SK-N-SH treated with all-trans-retinoic acid at 6 μM for 48 hours (cell line): Measurements from ENCODE around the gene CSRP1.

Experiments used
- ATAC-seq: fragments of 200-7000 bp; cut with Tn5 transposase; 3 replicates; pipeline ENCODE4 v1.9.1; 2020; ENCODE audit warnings: mild to moderate bottlenecking, moderate library complexity
- ARNTL ChIP-seq: fragments of 450-650 bp; formaldehyde crosslinking; IDR thresholded peaks from 2 replicates; pipeline ENCODE4 v1.5.0; 2020; ENCODE audit warnings: low read depth, mild to moderate bottlenecking, moderate library complexity, borderline replicate concordance
- BACH2 ChIP-seq: fragments of 250-450 bp; sonication (Bioruptor Pico); IDR thresholded peaks from 2 replicates; pipeline ENCODE4 v1.9.0; 2021; ENCODE audit warnings: mild to moderate bottlenecking, borderline replicate concordance
- CSDC2 ChIP-seq: fragments of 250-450 bp; sonication (Bioruptor Pico); IDR thresholded peaks from 2 replicates; pipeline ENCODE4 v1.5.0; 2020; ENCODE audit warnings: mild to moderate bottlenecking, moderate library complexity
- ESRRG ChIP-seq: fragments of 250-450 bp; sonication (Bioruptor Pico); IDR thresholded peaks from 2 replicates; pipeline ENCODE4 v1.6.1; 2021; ENCODE audit warnings: mild to moderate bottlenecking
- GLIS3 ChIP-seq: fragments of 250-450 bp; sonication (Bioruptor Pico); IDR thresholded peaks from 2 replicates; pipeline ENCODE4 v1.5.0; 2020; ENCODE audit warnings: mild to moderate bottlenecking, moderate library complexity
- ISL1 ChIP-seq: fragments of 250-450 bp; sonication (Bioruptor Pico); IDR thresholded peaks from 2 replicates; pipeline ENCODE4 v2.1.2; 2022; ENCODE audit warnings: mild to moderate bottlenecking, moderate library complexity
- OSR1 ChIP-seq: fragments of 250-450 bp; sonication (Bioruptor Pico); IDR thresholded peaks from 2 replicates; pipeline ENCODE4 v1.8.0; 2022; ENCODE audit warnings: moderate library complexity, mild to moderate bottlenecking, inconsistent platforms
- PPARA ChIP-seq: fragments of 250-450 bp; sonication (Bioruptor Pico); IDR thresholded peaks from 2 replicates; pipeline ENCODE4 v1.5.0; 2020; ENCODE audit warnings: mild to moderate bottlenecking, borderline replicate concordance
- RARB ChIP-seq: fragments of 250-450 bp; sonication (Bioruptor Pico); IDR thresholded peaks from 2 replicates; pipeline ENCODE4 v1.8.0; 2021; ENCODE audit warnings: mild to moderate bottlenecking, moderate library complexity
- SNAI2 ChIP-seq: fragments of 250-450 bp; sonication (Bioruptor Pico); IDR thresholded peaks from 2 replicates; pipeline ENCODE4 v1.5.0; 2020; ENCODE audit warnings: mild to moderate bottlenecking, moderate library complexity
- TCF4 ChIP-seq: fragments of 250-450 bp; sonication (Bioruptor Pico); IDR thresholded peaks from 2 replicates; pipeline ENCODE4 v1.8.0; 2021; ENCODE audit warnings: mild to moderate bottlenecking, moderate library complexity, borderline replicate concordance
- TOX ChIP-seq: fragments of 250-450 bp; sonication (Bioruptor Pico); IDR thresholded peaks from 2 replicates; pipeline ENCODE4 v1.8.0; 2021; ENCODE audit warnings: mild to moderate bottlenecking, moderate library complexity, borderline replicate concordance
- ZC3H10 ChIP-seq: fragments of 250-450 bp; sonication (Bioruptor Pico); IDR thresholded peaks from 2 replicates; pipeline ENCODE4 v1.5.1; 2021; ENCODE audit warnings: mild to moderate bottlenecking, moderate library complexity
- ZFP3 ChIP-seq: fragments of 250-450 bp; sonication (Bioruptor Pico); IDR thresholded peaks from 2 replicates; pipeline ENCODE4 v1.5.0; 2020; ENCODE audit warnings: mild to moderate bottlenecking, moderate library complexity
- ZFP30 ChIP-seq: fragments of 450-650 bp; formaldehyde crosslinking; IDR thresholded peaks from 2 replicates; pipeline ENCODE4 v1.5.0; 2022; ENCODE audit warnings: mild to moderate bottlenecking, moderate library complexity
- ZNF565 ChIP-seq: fragments of 450-650 bp; formaldehyde crosslinking; conservative IDR thresholded peaks from 2 replicates; pipeline ENCODE4 v1.5.0; 2020; ENCODE audit warnings: low read depth, mild to moderate bottlenecking, moderate library complexity
- ZNF70 ChIP-seq: fragments of 450-650 bp; formaldehyde crosslinking; IDR thresholded peaks from 2 replicates; pipeline ENCODE4 v1.5.0; 2020; ENCODE audit warnings: mild to moderate bottlenecking, moderate library complexity
- ZNF8 ChIP-seq: fragments of 450-650 bp; formaldehyde crosslinking; IDR thresholded peaks from 2 replicates; pipeline ENCODE4 v1.5.0; 2020; ENCODE audit warnings: mild to moderate bottlenecking, moderate library complexity
- TF ChIP-seq, protein P1 (sequence below): fragments of 250-450 bp; sonication (Bioruptor Pico); IDR thresholded peaks from 2 replicates; pipeline ENCODE4 v1.8.0; 2021; ENCODE audit warnings: low read depth, mild to moderate bottlenecking, moderate library complexity, borderline replicate concordance
- TF ChIP-seq, protein P2 (sequence below): fragments of 250-450 bp; sonication (Bioruptor Pico); IDR thresholded peaks from 2 replicates; pipeline ENCODE4 v1.5.0; 2020; ENCODE audit warnings: mild to moderate bottlenecking, moderate library complexity
- TF ChIP-seq, protein P3 (sequence below): fragments of 250-450 bp; sonication (Bioruptor Pico); IDR thresholded peaks from 2 replicates; pipeline ENCODE4 v1.5.1; 2020; ENCODE audit warnings: low read depth, mild to moderate bottlenecking, moderate library complexity
- TF ChIP-seq, protein P4 (sequence below): fragments of 250-450 bp; sonication (Bioruptor Pico); IDR thresholded peaks from 2 replicates; pipeline ENCODE4 v1.5.1; 2021; ENCODE audit warnings: mild to moderate bottlenecking, moderate library complexity
- TF ChIP-seq, protein P5 (sequence below): fragments of 250-450 bp; sonication (Bioruptor Pico); IDR thresholded peaks from 2 replicates; pipeline ENCODE4 v1.8.0; 2020; ENCODE audit warnings: mild to moderate bottlenecking, moderate library complexity, borderline replicate concordance

Gene CSRP1

DNA sequence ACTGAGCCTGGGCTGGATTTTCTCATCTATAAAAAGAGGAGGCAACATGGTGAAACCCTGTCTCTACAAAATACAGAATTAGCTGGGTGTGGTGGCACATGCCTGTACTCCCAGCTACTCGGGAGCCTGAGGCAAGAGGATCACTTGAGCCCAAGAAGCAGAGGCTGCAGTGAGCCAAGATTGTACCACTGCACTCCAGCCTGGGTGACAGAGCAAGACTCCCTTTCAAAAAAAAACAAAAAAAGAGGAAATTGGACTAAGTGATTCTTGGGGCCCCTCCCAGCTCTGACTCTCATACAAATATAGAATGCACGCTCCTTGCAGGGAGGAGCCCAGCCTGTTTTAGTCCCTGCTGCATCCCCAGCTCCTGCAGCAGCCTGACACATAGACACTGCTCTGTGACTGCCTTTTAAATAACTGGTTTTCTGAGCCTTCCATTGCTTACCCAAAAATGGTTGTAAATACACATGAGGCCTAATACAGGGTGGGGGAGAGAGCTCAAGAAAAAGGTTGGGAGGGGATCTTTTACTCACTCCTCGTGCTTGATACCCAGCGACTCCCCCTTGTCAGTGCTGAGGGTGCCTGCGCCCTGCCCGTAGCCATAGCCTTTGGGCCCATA is 17.2 kb downstream of the CSRP1 start:
- peak; percentile 7; the same call in 2 of the 3 replicates for ATAC-seq
- TF ChIP-seq BACH2: no peak
- no peak for TF ChIP-seq ESRRG (CRISPR knock-in tag)
- no peak for TF ChIP-seq OSR1 (CRISPR knock-in tag)
- TF ChIP-seq, protein P1, sequence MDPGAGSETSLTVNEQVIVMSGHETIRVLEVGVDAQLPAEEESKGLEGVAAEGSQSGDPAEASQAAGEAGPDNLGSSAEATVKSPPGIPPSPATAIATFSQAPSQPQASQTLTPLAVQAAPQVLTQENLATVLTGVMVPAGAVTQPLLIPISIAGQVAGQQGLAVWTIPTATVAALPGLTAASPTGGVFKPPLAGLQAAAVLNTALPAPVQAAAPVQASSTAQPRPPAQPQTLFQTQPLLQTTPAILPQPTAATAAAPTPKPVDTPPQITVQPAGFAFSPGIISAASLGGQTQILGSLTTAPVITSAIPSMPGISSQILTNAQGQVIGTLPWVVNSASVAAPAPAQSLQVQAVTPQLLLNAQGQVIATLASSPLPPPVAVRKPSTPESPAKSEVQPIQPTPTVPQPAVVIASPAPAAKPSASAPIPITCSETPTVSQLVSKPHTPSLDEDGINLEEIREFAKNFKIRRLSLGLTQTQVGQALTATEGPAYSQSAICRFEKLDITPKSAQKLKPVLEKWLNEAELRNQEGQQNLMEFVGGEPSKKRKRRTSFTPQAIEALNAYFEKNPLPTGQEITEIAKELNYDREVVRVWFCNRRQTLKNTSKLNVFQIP (CRISPR knock-in tag): no peak
- TF ChIP-seq ISL1 (CRISPR knock-in tag): no peak
- TF ChIP-seq, protein P2, sequence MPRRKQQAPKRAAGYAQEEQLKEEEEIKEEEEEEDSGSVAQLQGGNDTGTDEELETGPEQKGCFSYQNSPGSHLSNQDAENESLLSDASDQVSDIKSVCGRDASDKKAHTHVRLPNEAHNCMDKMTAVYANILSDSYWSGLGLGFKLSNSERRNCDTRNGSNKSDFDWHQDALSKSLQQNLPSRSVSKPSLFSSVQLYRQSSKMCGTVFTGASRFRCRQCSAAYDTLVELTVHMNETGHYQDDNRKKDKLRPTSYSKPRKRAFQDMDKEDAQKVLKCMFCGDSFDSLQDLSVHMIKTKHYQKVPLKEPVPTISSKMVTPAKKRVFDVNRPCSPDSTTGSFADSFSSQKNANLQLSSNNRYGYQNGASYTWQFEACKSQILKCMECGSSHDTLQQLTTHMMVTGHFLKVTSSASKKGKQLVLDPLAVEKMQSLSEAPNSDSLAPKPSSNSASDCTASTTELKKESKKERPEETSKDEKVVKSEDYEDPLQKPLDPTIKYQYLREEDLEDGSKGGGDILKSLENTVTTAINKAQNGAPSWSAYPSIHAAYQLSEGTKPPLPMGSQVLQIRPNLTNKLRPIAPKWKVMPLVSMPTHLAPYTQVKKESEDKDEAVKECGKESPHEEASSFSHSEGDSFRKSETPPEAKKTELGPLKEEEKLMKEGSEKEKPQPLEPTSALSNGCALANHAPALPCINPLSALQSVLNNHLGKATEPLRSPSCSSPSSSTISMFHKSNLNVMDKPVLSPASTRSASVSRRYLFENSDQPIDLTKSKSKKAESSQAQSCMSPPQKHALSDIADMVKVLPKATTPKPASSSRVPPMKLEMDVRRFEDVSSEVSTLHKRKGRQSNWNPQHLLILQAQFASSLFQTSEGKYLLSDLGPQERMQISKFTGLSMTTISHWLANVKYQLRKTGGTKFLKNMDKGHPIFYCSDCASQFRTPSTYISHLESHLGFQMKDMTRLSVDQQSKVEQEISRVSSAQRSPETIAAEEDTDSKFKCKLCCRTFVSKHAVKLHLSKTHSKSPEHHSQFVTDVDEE (CRISPR knock-in tag): no peak
- TF ChIP-seq RARB (CRISPR knock-in tag): no peak
- no peak for TF ChIP-seq ZC3H10 (CRISPR knock-in tag)
- TF ChIP-seq SNAI2 (CRISPR knock-in tag): no peak
- no peak for TF ChIP-seq ZNF8 (CRISPR knock-in tag)
- no peak for TF ChIP-seq ZNF70
- TF ChIP-seq, protein P3, sequence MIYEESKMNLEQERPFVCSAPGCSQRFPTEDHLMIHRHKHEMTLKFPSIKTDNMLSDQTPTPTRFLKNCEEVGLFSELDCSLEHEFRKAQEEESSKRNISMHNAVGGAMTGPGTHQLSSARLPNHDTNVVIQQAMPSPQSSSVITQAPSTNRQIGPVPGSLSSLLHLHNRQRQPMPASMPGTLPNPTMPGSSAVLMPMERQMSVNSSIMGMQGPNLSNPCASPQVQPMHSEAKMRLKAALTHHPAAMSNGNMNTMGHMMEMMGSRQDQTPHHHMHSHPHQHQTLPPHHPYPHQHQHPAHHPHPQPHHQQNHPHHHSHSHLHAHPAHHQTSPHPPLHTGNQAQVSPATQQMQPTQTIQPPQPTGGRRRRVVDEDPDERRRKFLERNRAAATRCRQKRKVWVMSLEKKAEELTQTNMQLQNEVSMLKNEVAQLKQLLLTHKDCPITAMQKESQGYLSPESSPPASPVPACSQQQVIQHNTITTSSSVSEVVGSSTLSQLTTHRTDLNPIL (CRISPR knock-in tag): no peak
- no peak for TF ChIP-seq TOX
- no peak for TF ChIP-seq PPARA (CRISPR knock-in tag)
- TF ChIP-seq CSDC2 (CRISPR knock-in tag): no peak
- no peak for TF ChIP-seq ZNF565

DNA sequence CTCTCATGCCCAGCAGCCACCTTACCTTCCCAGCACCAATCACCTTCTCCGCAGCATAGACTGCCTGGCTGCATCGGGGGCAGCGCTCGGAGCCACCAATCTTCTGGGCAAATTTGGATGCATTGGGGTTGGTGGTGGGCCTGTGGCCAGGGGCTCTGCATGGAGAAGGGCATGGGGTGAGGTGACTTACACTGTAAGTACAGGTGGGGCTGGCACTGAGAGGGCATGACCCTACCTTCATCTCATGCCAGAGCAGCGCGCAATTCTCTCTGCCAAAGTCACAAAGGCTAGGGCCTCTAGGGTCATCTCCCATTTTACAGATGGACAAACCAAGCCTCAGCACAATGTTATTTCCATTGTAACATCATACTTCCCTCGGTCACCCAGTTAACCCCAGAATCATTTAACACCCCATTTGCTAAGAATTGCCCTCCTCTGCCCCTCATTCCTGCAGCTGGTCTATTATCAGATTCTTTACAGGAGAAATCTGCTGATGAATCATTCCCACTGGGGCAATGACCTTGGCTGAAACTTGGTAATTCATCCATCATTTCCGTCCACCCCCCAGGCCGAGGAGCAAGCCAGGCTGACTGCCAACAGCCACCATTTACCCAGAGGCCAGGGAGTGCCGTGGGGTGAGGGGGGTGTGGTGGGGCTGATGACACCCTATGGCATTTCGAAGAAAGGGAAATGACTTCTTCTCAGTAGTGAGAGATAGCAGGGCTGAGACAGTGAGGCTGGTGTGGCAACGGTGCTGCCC is 17.9 kb downstream of the CSRP1 start:
- ATAC-seq: peak; percentile 76
- TF ChIP-seq OSR1 (CRISPR knock-in tag) (no peak), BACH2 (no peak), CSDC2 (CRISPR knock-in tag) (no peak), SNAI2 (CRISPR knock-in tag) (no peak), ARNTL (CRISPR knock-in tag) (no peak), TOX (peak; percentile 78), ISL1 (CRISPR knock-in tag) (no peak), ZNF565 (no peak), TCF4 (CRISPR knock-in tag) (no peak), ZFP3 (CRISPR knock-in tag) (no peak), ZC3H10 (CRISPR knock-in tag) (peak; percentile 74; the same call in 1 of the 2 replicates), ESRRG (CRISPR knock-in tag) (no peak), ZFP30 (no peak), GLIS3 (CRISPR knock-in tag) (no peak), PPARA (CRISPR knock-in tag) (no peak)
- TF ChIP-seq, protein P1 (CRISPR knock-in tag): no peak
- TF ChIP-seq, protein P4, sequence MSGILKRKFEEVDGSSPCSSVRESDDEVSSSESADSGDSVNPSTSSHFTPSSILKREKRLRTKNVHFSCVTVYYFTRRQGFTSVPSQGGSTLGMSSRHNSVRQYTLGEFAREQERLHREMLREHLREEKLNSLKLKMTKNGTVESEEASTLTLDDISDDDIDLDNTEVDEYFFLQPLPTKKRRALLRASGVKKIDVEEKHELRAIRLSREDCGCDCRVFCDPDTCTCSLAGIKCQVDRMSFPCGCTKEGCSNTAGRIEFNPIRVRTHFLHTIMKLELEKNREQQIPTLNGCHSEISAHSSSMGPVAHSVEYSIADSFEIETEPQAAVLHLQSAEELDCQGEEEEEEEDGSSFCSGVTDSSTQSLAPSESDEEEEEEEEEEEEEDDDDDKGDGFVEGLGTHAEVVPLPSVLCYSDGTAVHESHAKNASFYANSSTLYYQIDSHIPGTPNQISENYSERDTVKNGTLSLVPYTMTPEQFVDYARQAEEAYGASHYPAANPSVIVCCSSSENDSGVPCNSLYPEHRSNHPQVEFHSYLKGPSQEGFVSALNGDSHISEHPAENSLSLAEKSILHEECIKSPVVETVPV (CRISPR knock-in tag): no peak
- TF ChIP-seq, protein P2 (CRISPR knock-in tag): no peak
- TF ChIP-seq, protein P5, sequence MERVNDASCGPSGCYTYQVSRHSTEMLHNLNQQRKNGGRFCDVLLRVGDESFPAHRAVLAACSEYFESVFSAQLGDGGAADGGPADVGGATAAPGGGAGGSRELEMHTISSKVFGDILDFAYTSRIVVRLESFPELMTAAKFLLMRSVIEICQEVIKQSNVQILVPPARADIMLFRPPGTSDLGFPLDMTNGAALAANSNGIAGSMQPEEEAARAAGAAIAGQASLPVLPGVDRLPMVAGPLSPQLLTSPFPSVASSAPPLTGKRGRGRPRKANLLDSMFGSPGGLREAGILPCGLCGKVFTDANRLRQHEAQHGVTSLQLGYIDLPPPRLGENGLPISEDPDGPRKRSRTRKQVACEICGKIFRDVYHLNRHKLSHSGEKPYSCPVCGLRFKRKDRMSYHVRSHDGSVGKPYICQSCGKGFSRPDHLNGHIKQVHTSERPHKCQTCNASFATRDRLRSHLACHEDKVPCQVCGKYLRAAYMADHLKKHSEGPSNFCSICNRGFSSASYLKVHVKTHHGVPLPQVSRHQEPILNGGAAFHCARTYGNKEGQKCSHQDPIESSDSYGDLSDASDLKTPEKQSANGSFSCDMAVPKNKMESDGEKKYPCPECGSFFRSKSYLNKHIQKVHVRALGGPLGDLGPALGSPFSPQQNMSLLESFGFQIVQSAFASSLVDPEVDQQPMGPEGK: peak; percentile 16; the same call in 1 of the 2 replicates
